ENCODE measurements around the gene IQCK. TPM values are rescaled to one million over a fixed set of nuclear protein-coding genes. Genes with fewer than 3 reads are reported as not detected.

IQCK gene
- total RNA-seq, 2 donors from 2014 or later = 0.74 to 3.3 TPM

GRCh38 chr16:19858340-19859018, 140.4 kb downstream of the IQCK start:
- DNase-seq (ENCODE audit: low spot score) = no peak
- H3K9me3 Mint-ChIP-seq = no peaks in the 10 kb centered on the region
- no peak for ATAC-seq
- H3K27me3 Mint-ChIP-seq = peaks cover 3 to 7% of the 10 kb centered on the region in 2 donors
- H3K4me1 Mint-ChIP-seq (ENCODE audit: low read depth in 2 of 2) = no peaks in the 10 kb centered on the region
- H3K36me3 Mint-ChIP-seq = no peaks in the 10 kb centered on the region
- no peak overlapping the region for H3K27ac Mint-ChIP-seq
- no peak overlapping the region for H3K4me3 Mint-ChIP-seq

- no peak overlapping the region for H3K4me3 Mint-ChIP-seq
- H3K9me3 Mint-ChIP-seq = no peaks in the 10 kb centered on the region
- no peak overlapping the region for H3K27ac Mint-ChIP-seq
- DNase-seq (ENCODE audit: low spot score) (no peak), ATAC-seq (no peak)
- H3K27me3 Mint-ChIP-seq = peaks cover 3 to 6% of the 10 kb centered on the region in 2 donors
- no peaks in the 10 kb centered on the region for H3K36me3 Mint-ChIP-seq
- no peaks in the 10 kb centered on the region for H3K4me1 Mint-ChIP-seq (ENCODE audit: low read depth in 2 of 2)
Measured at GRCh38 chr16:19859166-19859565, 141.1 kb downstream of the IQCK start.

- no peaks in the 10 kb centered on the region for H3K9me3 Mint-ChIP-seq
- no peak overlapping the region for H3K27ac Mint-ChIP-seq
- ATAC-seq = no peak
- DNase-seq (ENCODE audit: low spot score) = no peak
- peaks cover 3 to 6% of the 10 kb centered on the region in 2 donors for H3K27me3 Mint-ChIP-seq
- H3K4me1 Mint-ChIP-seq (ENCODE audit: low read depth in 2 of 2) = no peaks in the 10 kb centered on the region
- H3K4me3 Mint-ChIP-seq = no peak overlapping the region
- H3K36me3 Mint-ChIP-seq = no peaks in the 10 kb centered on the region
Measured at GRCh38 chr16:19859603-19860002, 141.5 kb downstream of the IQCK start.

- Mint-ChIP-seq H3K4me3 (no peak overlapping the region), H3K36me3 (no peaks in the 10 kb centered on the region), H3K27ac (no peak overlapping the region), H3K4me1 (ENCODE audit: low read depth in 2 of 2) (no peaks in the 10 kb centered on the region), H3K9me3 (no peaks in the 10 kb centered on the region), H3K27me3 (peaks cover 3 to 6% of the 10 kb centered on the region in 2 donors)
- ATAC-seq (no peak), DNase-seq (ENCODE audit: low spot score) (no peak)
Measured at GRCh38 chr16:19860166-19861041, 142.3 kb downstream of the IQCK start.

GRCh38 chr16:19861133-19861532, 143.1 kb downstream of the IQCK start:
- no peak for ATAC-seq
- H3K4me3 Mint-ChIP-seq = no peak overlapping the region
- DNase-seq (ENCODE audit: low spot score) = no peak
- no peaks in the 10 kb centered on the region for H3K4me1 Mint-ChIP-seq (ENCODE audit: low read depth in 2 of 2)
- no peaks in the 10 kb centered on the region for H3K9me3 Mint-ChIP-seq
- H3K27me3 Mint-ChIP-seq = peaks cover 3 to 6% of the 10 kb centered on the region in 2 donors
- H3K27ac Mint-ChIP-seq = no peak overlapping the region
- H3K36me3 Mint-ChIP-seq = no peaks in the 10 kb centered on the region

- no peaks in the 10 kb centered on the region for H3K36me3 Mint-ChIP-seq
- H3K9me3 Mint-ChIP-seq = no peaks in the 10 kb centered on the region
- H3K4me1 Mint-ChIP-seq (ENCODE audit: low read depth in 2 of 2) = no peaks in the 10 kb centered on the region
- peaks cover 0 to 3% of the 10 kb centered on the region in 2 donors for H3K27me3 Mint-ChIP-seq
- DNase-seq (ENCODE audit: low spot score) (no peak), ATAC-seq (no peak)
- no peak overlapping the region for H3K27ac Mint-ChIP-seq
- no peak overlapping the region for H3K4me3 Mint-ChIP-seq
Measured at GRCh38 chr16:19861811-19862327, 143.8 kb downstream of the IQCK start.

GRCh38 chr16:19863990-19864389, 145.9 kb downstream of the IQCK start:
- H3K36me3 Mint-ChIP-seq = no peaks in the 10 kb centered on the region
- no peak overlapping the region for H3K27ac Mint-ChIP-seq
- peaks cover 2 to 4% of the 10 kb centered on the region in 2 donors for H3K27me3 Mint-ChIP-seq
- H3K4me1 Mint-ChIP-seq (ENCODE audit: low read depth in 2 of 2) = no peaks in the 10 kb centered on the region
- H3K9me3 Mint-ChIP-seq = no peaks in the 10 kb centered on the region
- no peak overlapping the region for H3K4me3 Mint-ChIP-seq
- ATAC-seq (no peak), DNase-seq (ENCODE audit: low spot score) (no peak)

- Mint-ChIP-seq H3K27ac (no peak overlapping the region), H3K36me3 (no peaks in the 10 kb centered on the region), H3K27me3 (peaks cover 2 to 4% of the 10 kb centered on the region in 2 donors), H3K9me3 (no peaks in the 10 kb centered on the region), H3K4me1 (ENCODE audit: low read depth in 2 of 2) (no peaks in the 10 kb centered on the region), H3K4me3 (no peak overlapping the region)
- no peak for ATAC-seq
- DNase-seq (ENCODE audit: low spot score) = no peak
Measured at GRCh38 chr16:19864566-19864965, 146.5 kb downstream of the IQCK start.

- H3K27ac Mint-ChIP-seq = no peak overlapping the region
- ATAC-seq = no peak
- peaks cover 2 to 4% of the 10 kb centered on the region in 2 donors for H3K27me3 Mint-ChIP-seq
- DNase-seq (ENCODE audit: low spot score) = no peak
- H3K9me3 Mint-ChIP-seq = no peaks in the 10 kb centered on the region
- no peak overlapping the region for H3K4me3 Mint-ChIP-seq
- no peaks in the 10 kb centered on the region for H3K36me3 Mint-ChIP-seq
- no peaks in the 10 kb centered on the region for H3K4me1 Mint-ChIP-seq (ENCODE audit: low read depth in 2 of 2)
Measured at GRCh38 chr16:19868421-19868820, 150.3 kb downstream of the IQCK start.

GRCh38 chr16:19871721-19872120, 153.7 kb downstream of the IQCK start:
- H3K27me3 Mint-ChIP-seq = peaks cover 10 to 14% of the 10 kb centered on the region in 2 donors
- DNase-seq (ENCODE audit: low spot score) (no peak), ATAC-seq (no peak)
- H3K27ac Mint-ChIP-seq = no peak overlapping the region
- no peaks in the 10 kb centered on the region for H3K4me1 Mint-ChIP-seq (ENCODE audit: low read depth in 2 of 2)
- H3K4me3 Mint-ChIP-seq = no peak overlapping the region
- no peaks in the 10 kb centered on the region for H3K9me3 Mint-ChIP-seq
- no peaks in the 10 kb centered on the region for H3K36me3 Mint-ChIP-seq

- ATAC-seq = no peak
- Mint-ChIP-seq H3K4me3 (no peak overlapping the region), H3K36me3 (no peaks in the 10 kb centered on the region), H3K4me1 (ENCODE audit: low read depth in 2 of 2) (no peaks in the 10 kb centered on the region), H3K27me3 (peaks cover 10 to 14% of the 10 kb centered on the region in 2 donors), H3K9me3 (no peaks in the 10 kb centered on the region), H3K27ac (no peak overlapping the region)
- no peak for DNase-seq (ENCODE audit: low spot score)
Measured at GRCh38 chr16:19872179-19872863, 154.2 kb downstream of the IQCK start.

GRCh38 chr16:19872935-19873334, 154.9 kb downstream of the IQCK start:
- Mint-ChIP-seq H3K4me3 (no peak overlapping the region), H3K27ac (no peak overlapping the region), H3K4me1 (ENCODE audit: low read depth in 2 of 2) (no peaks in the 10 kb centered on the region), H3K27me3 (peaks cover 10 to 14% of the 10 kb centered on the region in 2 donors), H3K9me3 (no peaks in the 10 kb centered on the region), H3K36me3 (no peaks in the 10 kb centered on the region)
- DNase-seq (ENCODE audit: low spot score) = no peak
- no peak for ATAC-seq

- no peaks in the 10 kb centered on the region for H3K36me3 Mint-ChIP-seq
- no peaks in the 10 kb centered on the region for H3K9me3 Mint-ChIP-seq
- H3K27ac Mint-ChIP-seq = no peak overlapping the region
- H3K27me3 Mint-ChIP-seq = peaks cover 8 to 10% of the 10 kb centered on the region in 2 donors
- H3K4me3 Mint-ChIP-seq = no peak overlapping the region
- DNase-seq (ENCODE audit: low spot score) (no peak), ATAC-seq (peak in 1 of 2 donors; percentile 4)
- H3K4me1 Mint-ChIP-seq (ENCODE audit: low read depth in 2 of 2) = no peaks in the 10 kb centered on the region
Measured at GRCh38 chr16:19874026-19874425, 156.0 kb downstream of the IQCK start.

Measured in natural killer cell treated with Interleukin-12 subunit alpha and Interleukin-12 subunit beta and Interleukin-15 and Interleukin-18, amount 100 ng/mL, for 72 hours (primary cell).